Loucy (cell line): ENCODE measurements around the gene DUSP7.

Source experiments
- H2AFZ ChIP-seq: fragments of 200-600 bp; sonication (generic); 2 replicates; pipeline ENCODE4 v1.6.0; 2016; ENCODE audit warnings: antibody characterized with exemption, mild to moderate bottlenecking, low read length, moderate library complexity
- H3F3A ChIP-seq: fragments of 200-600 bp; 2 replicates; pipeline ENCODE4 v1.6.0; 2016; ENCODE audit warnings: antibody characterized with exemption, low read depth, mild to moderate bottlenecking
- H3K27me3 ChIP-seq: fragments of 200-600 bp; sonication (generic); 2 replicates; pipeline ENCODE4 v1.6.1; 2014; ENCODE audit warnings: low read length, mild to moderate bottlenecking; ENCODE audit not compliant: insufficient read depth, poor library complexity, severe bottlenecking
- H3K36me3 ChIP-seq: fragments of 200-600 bp; sonication (generic); 2 replicates; pipeline ENCODE4 v1.6.1; 2016; ENCODE audit warnings: low read length; ENCODE audit not compliant: insufficient read depth
- H3K4me1 ChIP-seq: fragments of 200-600 bp; sonication (generic); 2 replicates; pipeline ENCODE4 v1.5.1; 2014; ENCODE audit warnings: low read length, mild to moderate bottlenecking; ENCODE audit not compliant: insufficient read depth, poor library complexity, severe bottlenecking
- H3K4me2 ChIP-seq: fragments of 200-600 bp; sonication (generic); 2 replicates; pipeline ENCODE4 v1.6.0; 2014; ENCODE audit warnings: antibody characterized with exemption, low read length, low read depth, mild to moderate bottlenecking; ENCODE audit not compliant: poor library complexity, severe bottlenecking
- H3K4me3 ChIP-seq: fragments of 200-600 bp; sonication (generic); 2 replicates; pipeline ENCODE4 v1.5.1; 2014; ENCODE audit warnings: low read length, mild to moderate bottlenecking, mixed read lengths; ENCODE audit not compliant: poor library complexity, severe bottlenecking
- H3K79me2 ChIP-seq: fragments of 200-600 bp; sonication (generic); 2 replicates; pipeline ENCODE4 v1.6.1; 2014; ENCODE audit warnings: low read length; ENCODE audit not compliant: insufficient read depth
- H3K9ac ChIP-seq: fragments of 200-600 bp; sonication (generic); 2 replicates; pipeline ENCODE4 v1.6.0; 2014; ENCODE audit warnings: mild to moderate bottlenecking, low read depth, low read length, moderate library complexity; ENCODE audit not compliant: poor library complexity, severe bottlenecking
- H3K9me2 ChIP-seq: fragments of 200-600 bp; sonication (generic); replicated peaks from 2 replicates; pipeline ENCODE4 v1.6.1; 2016; ENCODE audit warnings: low read depth, low read length, mixed read lengths
- H3K9me3 ChIP-seq: fragments of 200-600 bp; sonication (generic); 2 replicates; pipeline ENCODE4 v1.6.1; 2014; ENCODE audit warnings: mild to moderate bottlenecking, antibody characterized with exemption, low read length, low read depth; ENCODE audit not compliant: insufficient read depth
- H4K20me1 ChIP-seq: fragments of 200-600 bp; sonication (generic); 2 replicates; pipeline ENCODE4 v1.6.0; 2014; ENCODE audit warnings: antibody characterized with exemption, low read length, mild to moderate bottlenecking; ENCODE audit not compliant: insufficient read depth, poor library complexity, severe bottlenecking
- CTCF ChIP-seq: fragments of 200-600 bp; sonication (generic); conservative IDR thresholded peaks from 2 replicates; pipeline ENCODE4 v1.5.1; 2014; ENCODE audit warnings: mild to moderate bottlenecking, antibody characterized with exemption, low read length
- EZH2phosphoT487 ChIP-seq: fragments of 200-600 bp; IDR thresholded peaks from 2 replicates; pipeline ENCODE4 v1.6.1; 2018; ENCODE audit warnings: antibody characterized with exemption, mild to moderate bottlenecking, moderate library complexity, borderline replicate concordance

The DUSP7 gene

GRCh38 chr3:52087731-52088130 is 31.4 kb upstream of the DUSP7 start:
- no peaks in the 10 kb centered on the region for H3K27me3 ChIP-seq
- peak overlapping the region; percentile 54 for H3K9ac ChIP-seq
- H3K79me2 ChIP-seq = no peaks in the 10 kb centered on the region
- no peaks in the 10 kb centered on the region for H3K9me2 ChIP-seq
- no peaks in the 10 kb centered on the region for H3F3A ChIP-seq
- H3K9me3 ChIP-seq = no peaks in the 10 kb centered on the region
- peaks cover 36% of the 10 kb centered on the region; the same call in 1 of the 2 replicates for H3K36me3 ChIP-seq
- H3K4me2 ChIP-seq = peak overlapping the region; percentile 58
- TF ChIP-seq CTCF (no peak), EZH2phosphoT487 (no peak)
- no peak overlapping the region for H2AFZ ChIP-seq
- H4K20me1 ChIP-seq = no peaks in the 10 kb centered on the region
- peaks cover 42% of the 10 kb centered on the region for H3K4me1 ChIP-seq
- peak overlapping the region; percentile 44 for H3K4me3 ChIP-seq

GRCh38 chr3:52086976-52087663 is 30.7 kb upstream of the DUSP7 start:
- Histone ChIP-seq H3F3A (no peaks in the 10 kb centered on the region), H3K4me2 (peak overlapping the region; percentile 58), H3K9ac (peak overlapping the region; percentile 54), H3K4me3 (peak overlapping the region; percentile 44), H3K9me2 (no peaks in the 10 kb centered on the region), H3K27me3 (no peaks in the 10 kb centered on the region), H3K36me3 (peaks cover 38% of the 10 kb centered on the region; the same call in 1 of the 2 replicates), H3K79me2 (no peaks in the 10 kb centered on the region), H3K9me3 (no peaks in the 10 kb centered on the region), H4K20me1 (no peaks in the 10 kb centered on the region), H2AFZ (no peak overlapping the region), H3K4me1 (peaks cover 42% of the 10 kb centered on the region)
- no peak for TF ChIP-seq EZH2phosphoT487
- no peak for TF ChIP-seq CTCF

GRCh38 chr3:52086461-52086860 is 30.1 kb upstream of the DUSP7 start:
- Histone ChIP-seq H3K9me2 (no peaks in the 10 kb centered on the region), H3F3A (no peaks in the 10 kb centered on the region), H3K27me3 (no peaks in the 10 kb centered on the region), H2AFZ (no peak overlapping the region), H4K20me1 (no peaks in the 10 kb centered on the region), H3K4me2 (peak overlapping the region; percentile 58), H3K36me3 (peaks cover 33% of the 10 kb centered on the region; the same call in 1 of the 2 replicates), H3K4me1 (peaks cover 42% of the 10 kb centered on the region), H3K4me3 (no peak overlapping the region), H3K9ac (peak overlapping the region; percentile 54), H3K9me3 (no peaks in the 10 kb centered on the region), H3K79me2 (no peaks in the 10 kb centered on the region)
- TF ChIP-seq EZH2phosphoT487 (no peak), CTCF (no peak)
